Myocyte (in vitro differentiated cells): ENCODE measurements around the gene TPH2. TPM values are rescaled to one million over a fixed set of nuclear protein-coding genes. Genes with fewer than 3 reads are reported as not detected.

ENCODE experiments used
- DNase-seq: peaks from one replicate; pipeline ENCODE4 v3.0.0-alpha.2; 2012; ENCODE audit warnings: low read depth
- total RNA-seq: library from RNA; depleted of rRNA; stranded (reverse); fragments of >200 nt; gene quantifications from 2 replicates; pipeline ENCODE4 v1.2.3, GENCODE V29; 2014

The TPH2 gene
- total RNA-seq, 1 donor from 2014 or later, result not detected

DNA sequence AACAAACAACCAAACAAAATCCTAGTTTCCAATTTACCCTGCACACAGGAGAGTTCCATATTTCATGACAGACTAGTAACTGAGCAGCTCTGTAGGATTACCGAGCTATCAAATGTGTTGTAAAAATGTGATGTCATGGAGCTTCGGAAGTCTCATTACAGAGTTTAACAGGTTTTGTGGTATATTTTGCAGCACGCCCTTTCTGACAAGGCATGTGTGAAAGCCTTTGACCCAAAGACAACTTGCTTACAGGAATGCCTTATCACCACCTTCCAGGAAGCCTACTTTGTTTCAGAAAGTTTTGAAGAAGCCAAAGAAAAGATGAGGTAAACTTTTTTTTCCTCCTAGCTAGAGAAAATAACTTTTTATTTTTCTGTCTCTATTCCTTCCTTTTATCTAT is 92.4 kb downstream of the TPH2 start:
- DNase-seq, result no peak

- DNase-seq, result no peak
Observed at GRCh38 chr12:72033991-72034390, 95.3 kb downstream of the TPH2 start.

- no peak for DNase-seq
Observed at GRCh38 chr12:72035625-72036024, 97.0 kb downstream of the TPH2 start.

DNA sequence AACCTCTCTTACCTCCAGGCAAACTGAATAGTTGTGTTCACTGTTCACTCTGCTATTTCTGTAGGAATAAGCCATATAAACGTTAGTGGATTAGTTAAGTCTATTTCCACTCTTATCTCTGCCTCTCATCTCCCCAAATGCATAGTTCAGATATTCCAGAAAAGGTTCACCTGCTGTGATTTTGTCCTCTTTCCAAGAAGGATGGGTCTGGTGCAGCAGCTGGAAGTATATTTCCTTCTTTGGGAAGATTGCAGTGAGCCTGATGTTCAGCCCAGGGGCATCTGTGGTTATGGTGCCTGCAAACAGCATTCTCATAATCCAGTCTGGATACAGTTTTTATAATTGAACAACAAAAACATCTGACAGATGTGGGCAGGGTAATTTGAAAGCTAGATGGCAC is 97.7 kb downstream of the TPH2 start:
- no peak for DNase-seq

DNA sequence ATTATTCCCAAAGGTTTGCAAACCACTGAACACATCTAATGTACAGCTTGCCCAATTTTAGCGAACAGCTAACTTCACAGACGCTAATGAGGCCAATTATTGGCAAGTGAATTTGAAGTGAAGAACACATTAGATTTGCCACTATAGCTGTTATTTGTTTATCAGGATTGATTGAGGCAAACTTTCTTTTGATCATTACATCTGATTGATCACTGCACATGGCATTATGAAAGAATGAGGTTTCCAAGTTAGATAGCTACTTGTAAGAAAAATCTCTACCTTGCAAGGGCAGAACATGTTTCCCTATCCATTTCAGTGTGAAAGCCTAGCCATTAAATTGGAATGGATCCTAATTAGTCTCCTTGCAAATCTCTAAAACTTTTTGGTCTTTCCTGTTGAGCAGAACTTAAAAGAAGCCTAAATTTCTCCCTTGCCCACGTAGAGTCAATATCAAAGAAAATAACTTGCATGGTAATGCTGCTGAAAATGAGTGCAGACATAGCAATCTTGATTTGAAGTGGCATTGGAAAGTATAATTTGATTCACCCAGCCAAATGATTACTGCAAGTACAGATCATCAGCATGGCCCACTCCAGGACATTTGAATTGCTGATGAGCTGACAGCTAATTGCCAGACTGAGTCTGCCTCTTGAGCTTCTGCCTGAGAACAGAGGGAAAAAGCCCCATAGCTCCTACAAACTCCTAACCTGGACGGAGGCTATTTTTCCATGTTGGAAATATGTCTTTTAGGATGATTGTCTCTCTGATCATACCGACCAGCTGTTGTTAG is 98.6 kb downstream of the TPH2 start:
- no peak for DNase-seq

- DNase-seq, result no peak
Observed at GRCh38 chr12:72041811-72042210, 103.2 kb downstream of the TPH2 start.

DNA sequence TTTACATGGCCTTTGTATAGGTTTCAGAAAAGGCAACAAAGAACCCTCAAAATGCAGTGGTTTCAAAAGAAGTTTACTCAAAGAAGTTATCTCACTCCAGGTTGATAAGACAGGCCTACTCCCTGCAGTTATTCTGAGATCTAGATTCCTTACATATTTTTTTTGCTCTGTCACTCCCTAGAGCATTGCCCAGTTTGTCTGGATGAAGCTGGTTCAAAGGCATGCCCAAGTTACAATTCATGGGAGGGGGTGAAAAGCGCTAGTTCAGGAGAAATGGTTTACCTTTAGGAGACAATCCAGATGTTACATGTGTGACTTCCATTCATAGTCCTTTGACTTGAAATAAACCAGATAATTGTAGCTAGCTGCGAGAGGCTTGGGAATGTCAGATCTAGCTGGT is 115.0 kb downstream of the TPH2 start:
- DNase-seq, result no peak

GRCh38 chr12:72054511-72054910 is 115.9 kb downstream of the TPH2 start:
- no peak for DNase-seq

DNA sequence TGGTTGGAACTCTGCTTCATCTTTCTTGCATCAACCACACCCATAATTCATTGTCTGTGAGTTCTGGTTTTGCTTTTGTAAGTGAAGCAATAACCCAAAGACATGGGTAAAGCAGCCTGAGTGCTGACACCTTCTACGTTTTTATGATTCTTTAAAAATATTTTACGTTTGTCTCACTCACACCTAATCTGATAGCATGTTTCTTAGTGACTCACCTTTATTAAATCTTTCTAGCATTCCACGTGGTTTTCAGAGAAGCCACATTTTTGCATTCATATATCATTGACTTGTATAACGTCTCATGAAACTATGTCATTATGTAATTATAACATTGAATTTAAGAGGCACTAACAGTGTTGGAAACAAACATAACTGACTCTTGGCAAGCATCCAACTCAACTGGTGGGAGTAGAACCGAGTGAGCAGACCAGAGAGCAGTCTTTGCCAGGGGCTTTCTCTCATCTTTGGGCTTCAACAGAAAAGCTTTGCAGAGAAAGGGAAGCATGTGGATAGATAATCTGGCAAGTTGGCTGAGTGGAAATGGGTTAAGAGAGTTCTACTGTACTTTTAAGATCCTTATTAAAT is 118.8 kb downstream of the TPH2 start:
- DNase-seq, result no peak

GRCh38 chr12:72063073-72063472 is 124.4 kb downstream of the TPH2 start:
- no peak for DNase-seq

GRCh38 chr12:72071030-72071429 is 132.4 kb downstream of the TPH2 start:
- no peak for DNase-seq

DNA sequence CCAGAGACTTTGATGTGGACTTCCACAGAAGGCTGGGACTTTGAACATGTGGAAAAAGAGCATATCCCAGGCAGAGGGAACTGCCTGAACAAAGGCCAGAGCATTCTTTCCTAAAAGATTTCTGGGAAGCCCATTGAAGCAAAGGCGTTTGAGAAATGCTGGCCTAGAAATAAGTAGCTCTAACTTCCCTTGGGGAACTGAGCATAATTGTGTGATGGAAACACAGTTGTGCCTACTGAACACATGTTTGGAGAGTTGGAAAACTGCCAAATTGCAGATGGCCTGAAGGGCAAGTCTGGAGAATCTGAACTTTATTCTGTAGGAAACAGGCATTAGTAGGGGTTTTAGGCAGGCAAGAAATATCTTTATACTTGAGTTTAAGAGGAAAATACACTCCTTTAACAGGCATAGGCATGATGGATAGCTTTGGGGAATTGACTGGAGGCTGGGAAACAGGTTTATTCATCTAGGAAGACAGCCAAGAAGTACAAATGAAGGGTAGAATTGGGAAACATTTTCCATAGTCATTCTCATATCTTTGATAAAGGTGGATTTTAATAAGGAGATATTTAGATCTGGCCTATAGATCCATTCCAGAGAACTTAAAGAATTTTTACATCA is 134.1 kb downstream of the TPH2 start:
- DNase-seq, result no peak

DNA sequence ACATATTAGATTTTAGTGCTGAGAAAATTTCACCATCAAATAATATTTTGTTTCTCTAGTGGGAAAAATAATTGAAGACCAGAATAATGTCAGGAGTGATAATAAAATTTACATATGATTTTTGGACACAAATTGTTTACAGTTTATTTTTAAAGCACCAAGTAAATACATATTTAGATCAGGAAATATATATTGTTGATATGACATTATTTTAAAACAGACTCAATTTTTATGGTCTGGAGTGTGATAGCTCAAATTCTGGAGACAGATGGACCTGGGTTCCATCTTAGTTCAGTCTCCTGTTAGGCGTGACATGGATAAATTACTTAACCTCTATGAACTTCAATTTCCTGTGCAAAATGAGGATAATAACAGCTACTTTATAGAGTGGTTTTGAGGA is 135.4 kb downstream of the TPH2 start:
- no peak for DNase-seq

DNA sequence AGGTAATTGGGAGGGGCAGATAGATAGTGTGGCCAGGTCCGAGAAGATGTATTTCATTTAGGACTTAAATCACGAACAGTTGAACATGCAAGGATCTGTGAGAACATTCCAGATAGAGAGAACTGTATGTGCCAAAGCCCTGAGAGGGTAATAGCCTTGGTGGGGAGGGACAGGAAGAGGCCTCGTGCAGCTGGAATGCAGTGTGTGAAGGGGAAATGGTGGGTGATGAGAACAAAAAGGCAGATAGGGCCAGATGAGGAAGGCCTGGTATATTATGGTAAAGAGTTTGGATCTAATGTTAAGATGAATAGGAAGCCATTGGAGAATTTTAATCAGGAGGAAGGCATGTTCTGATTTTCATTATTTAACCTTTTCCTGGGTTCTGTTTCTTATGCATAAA is 136.3 kb downstream of the TPH2 start:
- DNase-seq, result no peak

DNA sequence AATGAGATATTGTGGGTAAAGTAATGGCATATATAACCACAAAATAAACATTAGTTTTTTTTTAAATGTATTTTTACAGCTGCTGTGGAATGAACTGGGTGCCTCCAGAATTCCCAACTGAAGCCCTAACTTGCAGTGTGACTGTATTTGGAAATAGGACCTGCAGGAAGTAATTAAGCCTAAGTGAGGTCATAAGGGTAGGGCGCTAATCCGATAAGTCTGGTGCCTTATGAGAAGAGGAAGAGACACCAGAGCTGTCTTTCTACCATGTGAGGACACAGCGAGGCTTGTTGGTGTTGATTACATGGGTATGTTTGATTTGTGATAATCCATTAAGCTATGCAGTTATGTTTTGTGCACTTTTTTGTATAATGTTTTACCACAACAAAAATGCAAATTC is 136.8 kb downstream of the TPH2 start:
- no peak for DNase-seq

DNA sequence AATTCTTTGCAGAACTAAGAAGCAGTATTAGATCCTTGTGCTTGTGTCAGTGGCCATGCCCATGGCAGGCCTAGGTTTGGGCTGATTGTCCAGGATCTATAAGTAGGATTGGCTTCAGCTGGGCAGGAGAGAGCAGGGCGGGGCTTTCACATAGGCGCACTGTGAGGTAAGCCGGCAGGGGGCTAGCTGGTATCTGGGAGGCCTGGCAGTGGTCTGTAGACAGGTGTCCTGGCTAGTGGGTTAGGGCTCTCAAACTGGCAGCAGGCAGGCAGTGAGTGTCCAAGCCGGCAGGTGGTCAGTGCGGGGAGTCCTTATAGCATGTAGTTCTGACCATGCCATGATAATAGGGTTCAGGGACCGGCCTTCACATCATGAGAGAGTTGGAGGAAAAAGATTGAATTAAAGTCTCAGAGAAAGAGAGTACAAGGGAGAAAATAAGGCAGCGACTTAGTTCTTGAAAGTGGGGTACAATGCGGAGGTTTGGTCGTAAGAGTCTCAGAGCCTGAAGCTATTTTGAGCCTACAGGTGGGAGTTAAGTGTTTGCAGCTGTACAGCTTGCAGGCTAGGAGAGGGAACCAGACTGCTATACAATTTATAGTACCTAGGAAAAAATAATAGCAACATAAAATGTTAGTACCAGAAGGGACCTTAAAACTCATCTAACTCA is 137.4 kb downstream of the TPH2 start:
- no peak for DNase-seq

DNA sequence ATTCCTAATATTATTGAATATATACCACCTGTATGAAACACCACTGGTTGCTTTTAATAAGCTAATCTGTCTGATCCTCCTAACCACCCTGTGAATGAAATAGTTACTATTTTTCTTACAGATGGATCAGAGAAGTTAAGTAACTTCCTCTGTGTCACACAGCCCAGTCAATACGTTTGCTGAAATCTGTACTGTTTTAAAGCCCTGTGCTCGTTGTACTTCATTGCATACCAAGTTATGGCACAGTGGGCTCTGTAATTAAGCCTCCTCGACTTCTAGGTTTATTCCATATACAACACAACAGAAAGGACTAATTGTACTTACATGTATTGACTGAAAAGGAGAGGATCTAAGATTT is 137.9 kb downstream of the TPH2 start:
- DNase-seq, result no peak

GRCh38 chr12:72077111-72077820 is 138.6 kb downstream of the TPH2 start:
- DNase-seq, result no peak

GRCh38 chr12:72081777-72082176 is 143.1 kb downstream of the TPH2 start:
- DNase-seq, result no peak
